Activated naive CD8-positive, alpha-beta T cell treated with anti-CD3 and anti-CD28 coated beads, Interleukin-2, amount 50 U/mL, for 24 hours (primary cell): Measurements from ENCODE around the gene OLFML1.

ENCODE experiments used
- ATAC-seq: fragments of 150-1000 bp; cut with Tn5 transposase; one replicate; pipeline ENCODE4 v1.10.0; 2021
- DNase-seq: peaks from one replicate; pipeline ENCODE4 v3.0.0; 2021
- H3K27ac Mint-ChIP-seq: one replicate; pipeline ENCODE4 v1.8.0; 2021; ENCODE audit warnings: mild to moderate bottlenecking, mixed read lengths
- H3K27me3 Mint-ChIP-seq: one replicate; pipeline ENCODE4 v1.8.0; 2021; ENCODE audit warnings: mixed read lengths
- H3K36me3 Mint-ChIP-seq: one replicate; pipeline ENCODE4 v1.8.0; 2021; ENCODE audit warnings: low read depth, mixed read lengths
- H3K4me1 Mint-ChIP-seq: one replicate; pipeline ENCODE4 v1.8.0; 2021; ENCODE audit warnings: mixed read lengths
- H3K4me3 Mint-ChIP-seq: one replicate; pipeline ENCODE4 v1.8.0; 2021; ENCODE audit warnings: mild to moderate bottlenecking, moderate library complexity, mixed read lengths
- H3K9me3 Mint-ChIP-seq: one replicate; pipeline ENCODE4 v1.8.0; 2021; ENCODE audit warnings: mixed read lengths

Gene OLFML1

GRCh38 chr11:7544021-7544420, 58.7 kb downstream of the OLFML1 start:
- no peak overlapping the region for H3K27ac Mint-ChIP-seq
- no peak for ATAC-seq
- no peaks in the 10 kb centered on the region for H3K9me3 Mint-ChIP-seq
- H3K4me3 Mint-ChIP-seq = no peak overlapping the region
- peaks cover 3% of the 10 kb centered on the region for H3K36me3 Mint-ChIP-seq
- no peak for DNase-seq
- H3K27me3 Mint-ChIP-seq = no peaks in the 10 kb centered on the region
- H3K4me1 Mint-ChIP-seq = peaks cover 2% of the 10 kb centered on the region

GRCh38 chr11:7545611-7546010, 60.3 kb downstream of the OLFML1 start:
- no peaks in the 10 kb centered on the region for H3K9me3 Mint-ChIP-seq
- H3K4me3 Mint-ChIP-seq = no peak overlapping the region
- peaks cover 2% of the 10 kb centered on the region for H3K4me1 Mint-ChIP-seq
- H3K36me3 Mint-ChIP-seq = peaks cover 8% of the 10 kb centered on the region
- DNase-seq = no peak
- ATAC-seq = no peak
- no peak overlapping the region for H3K27ac Mint-ChIP-seq
- no peaks in the 10 kb centered on the region for H3K27me3 Mint-ChIP-seq

- no peaks in the 10 kb centered on the region for H3K27me3 Mint-ChIP-seq
- peaks cover 2% of the 10 kb centered on the region for H3K4me1 Mint-ChIP-seq
- H3K4me3 Mint-ChIP-seq = no peak overlapping the region
- H3K9me3 Mint-ChIP-seq = no peaks in the 10 kb centered on the region
- no peak for ATAC-seq
- H3K27ac Mint-ChIP-seq = no peak overlapping the region
- DNase-seq = no peak
- peaks cover 8% of the 10 kb centered on the region for H3K36me3 Mint-ChIP-seq
These were observed 61.1 kb downstream of the OLFML1 start for GRCh38 chr11:7546324-7546791.

GRCh38 chr11:7547687-7548086, 62.4 kb downstream of the OLFML1 start:
- no peaks in the 10 kb centered on the region for H3K27me3 Mint-ChIP-seq
- H3K9me3 Mint-ChIP-seq = no peaks in the 10 kb centered on the region
- H3K4me3 Mint-ChIP-seq = no peak overlapping the region
- DNase-seq (no peak), ATAC-seq (no peak)
- H3K36me3 Mint-ChIP-seq = peaks cover 8% of the 10 kb centered on the region
- H3K27ac Mint-ChIP-seq = no peak overlapping the region
- H3K4me1 Mint-ChIP-seq = peaks cover 2% of the 10 kb centered on the region

- peaks cover 2% of the 10 kb centered on the region for H3K4me1 Mint-ChIP-seq
- peak; percentile 85 for ATAC-seq
- no peaks in the 10 kb centered on the region for H3K27me3 Mint-ChIP-seq
- peaks cover 9% of the 10 kb centered on the region for H3K36me3 Mint-ChIP-seq
- H3K27ac Mint-ChIP-seq = no peak overlapping the region
- peak; percentile 15 for DNase-seq
- no peaks in the 10 kb centered on the region for H3K9me3 Mint-ChIP-seq
- H3K4me3 Mint-ChIP-seq = no peak overlapping the region
These were observed 63.5 kb downstream of the OLFML1 start for GRCh38 chr11:7548659-7549274.

GRCh38 chr11:7549681-7550080, 64.4 kb downstream of the OLFML1 start:
- Mint-ChIP-seq H3K27ac (no peak overlapping the region), H3K27me3 (no peaks in the 10 kb centered on the region), H3K4me1 (peaks cover 2% of the 10 kb centered on the region), H3K36me3 (peaks cover 11% of the 10 kb centered on the region), H3K9me3 (no peaks in the 10 kb centered on the region), H3K4me3 (no peak overlapping the region)
- ATAC-seq = no peak
- DNase-seq = no peak

- no peaks in the 10 kb centered on the region for H3K27me3 Mint-ChIP-seq
- peaks cover 2% of the 10 kb centered on the region for H3K4me1 Mint-ChIP-seq
These were observed 66.3 kb downstream of the OLFML1 start for GRCh38 chr11:7551571-7551970.

GRCh38 chr11:7552666-7553065, 67.4 kb downstream of the OLFML1 start:
- Mint-ChIP-seq H3K36me3 (peaks cover 9% of the 10 kb centered on the region), H3K9me3 (no peaks in the 10 kb centered on the region), H3K27me3 (no peaks in the 10 kb centered on the region), H3K4me1 (peaks cover 2% of the 10 kb centered on the region), H3K4me3 (no peak overlapping the region), H3K27ac (no peak overlapping the region)
- no peak for DNase-seq
- ATAC-seq = no peak

More at GRCh38 chr11:7551571-7551970, 66.3 kb downstream of the OLFML1 start:
- H3K9me3 Mint-ChIP-seq = no peaks in the 10 kb centered on the region
- no peak overlapping the region for H3K4me3 Mint-ChIP-seq
- DNase-seq (no peak), ATAC-seq (no peak)
- no peak overlapping the region for H3K27ac Mint-ChIP-seq
- peaks cover 8% of the 10 kb centered on the region for H3K36me3 Mint-ChIP-seq

- Mint-ChIP-seq H3K27ac (no peak overlapping the region), H3K4me3 (no peak overlapping the region), H3K9me3 (no peaks in the 10 kb centered on the region), H3K4me1 (peaks cover 2% of the 10 kb centered on the region), H3K36me3 (peaks cover 8% of the 10 kb centered on the region), H3K27me3 (no peaks in the 10 kb centered on the region)
- ATAC-seq = no peak
- DNase-seq = no peak
These were observed 69.9 kb downstream of the OLFML1 start for GRCh38 chr11:7555052-7555699.

GRCh38 chr11:7558046-7558445, 72.7 kb downstream of the OLFML1 start:
- ATAC-seq (no peak), DNase-seq (no peak)
- Mint-ChIP-seq H3K4me3 (no peak overlapping the region), H3K27me3 (no peaks in the 10 kb centered on the region), H3K27ac (no peak overlapping the region), H3K36me3 (peaks cover 4% of the 10 kb centered on the region), H3K4me1 (peaks cover 2% of the 10 kb centered on the region), H3K9me3 (no peaks in the 10 kb centered on the region)

- peaks cover 2% of the 10 kb centered on the region for H3K36me3 Mint-ChIP-seq
- no peak overlapping the region for H3K4me3 Mint-ChIP-seq
- ATAC-seq (no peak), DNase-seq (no peak)
- no peak overlapping the region for H3K27ac Mint-ChIP-seq
- H3K27me3 Mint-ChIP-seq = no peaks in the 10 kb centered on the region
- H3K4me1 Mint-ChIP-seq = peaks cover 2% of the 10 kb centered on the region
- no peaks in the 10 kb centered on the region for H3K9me3 Mint-ChIP-seq
These were observed 74.3 kb downstream of the OLFML1 start for GRCh38 chr11:7559398-7560283.
